SIG-M5 treated with dmso at 0.1 percent for 504 hours (cell line): Measurements from ENCODE around the gene HOXA3.

Experiments used
- DNase-seq: peaks from one replicate; lab custom pipeline; 2025; ENCODE audit not compliant: unreplicated experiment; lab: John Stamatoyannopoulos, UW

Gene HOXA3

GRCh38 chr7:27157702-27158431 lies 5.5 kb upstream of the HOXA3 start:
- DNase-seq, result no peak

GRCh38 chr7:27156916-27157701 lies 4.7 kb upstream of the HOXA3 start:
- DNase-seq, result no peak

- DNase-seq, result no peak
Observed at GRCh38 chr7:27156508-27156898, 4.1 kb upstream of the HOXA3 start, which contains the start of gene HOXA7. TSS of gene HOXA7 (minus strand) at chr7:27156675. CDS start at chr7:27156545, 130 bp downstream.

GRCh38 chr7:27155816-27156507 lies 3.6 kb upstream of the HOXA3 start:
- DNase-seq, result no peak

- no peak for DNase-seq
Observed at GRCh38 chr7:27154901-27155815, 2.8 kb upstream of the HOXA3 start.

- DNase-seq, result no peak
Observed at GRCh38 chr7:27154369-27154768, 2.0 kb upstream of the HOXA3 start.

- DNase-seq, result no peak
Observed at GRCh38 chr7:27153526-27153925, 1.1 kb upstream of the HOXA3 start.

GRCh38 chr7:27152816-27153442 lies 546 bp upstream of the HOXA3 start:
- no peak for DNase-seq

- no peak for DNase-seq
Observed at GRCh38 chr7:27151341-27151930, 947 bp downstream of the HOXA3 start.

- DNase-seq, result peak; percentile 61
Observed at GRCh38 chr7:27150568-27151340, 1.6 kb downstream of the HOXA3 start.

- DNase-seq, result no peak
Observed at GRCh38 chr7:27149842-27150567, 2.4 kb downstream of the HOXA3 start.

GRCh38 chr7:27148756-27149641 lies 3.4 kb downstream of the HOXA3 start:
- DNase-seq, result no peak

- DNase-seq, result no peak
Observed at GRCh38 chr7:27148031-27148755, 4.2 kb downstream of the HOXA3 start.

GRCh38 chr7:27147199-27148030 lies 5.0 kb downstream of the HOXA3 start, which contains the start of gene HOXA6:
TSS of gene HOXA6 (minus strand) at chr7:27147774. CDS start at chr7:27147749, 25 bp downstream.
- DNase-seq, result no peak

GRCh38 chr7:27146491-27147198 lies 5.7 kb downstream of the HOXA3 start:
- DNase-seq, result no peak
